TTC549 (cell line): ENCODE results near the gene ST6GALNAC3.

Experiments used
- FAIRE-seq: peaks from 2 replicates; lab custom pipeline; 2012; peaks lifted over from hg19 to GRCh38; lab: Jason Lieb, UNC

The ST6GALNAC3 gene

GRCh38 chr1:76288758-76289483 is 214.4 kb downstream of the ST6GALNAC3 start:
- FAIRE-seq: no peak

GRCh38 chr1:76289692-76290091 is 215.1 kb downstream of the ST6GALNAC3 start:
- FAIRE-seq: no peak

DNA sequence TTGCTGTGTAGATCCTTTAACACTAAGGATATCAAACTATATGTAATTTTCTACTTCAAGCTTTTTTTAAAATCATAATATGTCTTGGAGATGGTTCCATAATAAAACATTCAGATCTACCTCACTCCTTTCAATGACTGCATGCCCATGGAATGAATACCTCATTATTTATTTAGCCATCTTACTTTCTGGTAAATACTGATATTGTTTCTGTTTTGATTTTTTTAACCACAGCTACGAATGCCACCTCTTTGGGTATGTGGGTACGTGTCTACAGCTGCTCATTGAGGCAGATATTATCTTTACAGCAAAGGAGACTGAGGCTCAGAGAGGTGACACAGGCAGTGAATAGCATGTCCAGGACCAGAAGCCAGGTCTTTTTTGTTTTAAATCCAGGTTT is 215.7 kb downstream of the ST6GALNAC3 start:
- FAIRE-seq: no peak

- FAIRE-seq: no peak
These were observed 216.6 kb downstream of the ST6GALNAC3 start for GRCh38 chr1:76291191-76291590.

DNA sequence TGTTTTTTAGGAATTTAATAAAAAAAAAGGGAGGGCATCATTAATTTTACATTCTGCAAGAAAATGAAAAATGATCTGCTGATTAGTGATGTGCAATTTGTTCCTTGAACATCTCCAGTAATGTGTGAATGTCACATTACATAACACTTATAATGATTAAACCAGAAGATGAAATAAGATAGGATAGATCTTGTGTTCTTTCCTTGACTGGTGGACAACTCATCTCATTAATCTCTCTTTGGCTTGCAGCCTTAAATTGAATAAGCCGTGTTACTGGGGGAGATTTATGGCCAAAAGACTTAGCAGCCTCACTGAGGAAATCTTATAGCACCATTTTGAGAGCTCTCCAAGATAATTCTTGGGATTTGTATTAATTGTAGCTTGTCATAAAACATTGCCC is 217.2 kb downstream of the ST6GALNAC3 start:
- FAIRE-seq: no peak

GRCh38 chr1:76292418-76293184 is 218.1 kb downstream of the ST6GALNAC3 start:
- no peak for FAIRE-seq

DNA sequence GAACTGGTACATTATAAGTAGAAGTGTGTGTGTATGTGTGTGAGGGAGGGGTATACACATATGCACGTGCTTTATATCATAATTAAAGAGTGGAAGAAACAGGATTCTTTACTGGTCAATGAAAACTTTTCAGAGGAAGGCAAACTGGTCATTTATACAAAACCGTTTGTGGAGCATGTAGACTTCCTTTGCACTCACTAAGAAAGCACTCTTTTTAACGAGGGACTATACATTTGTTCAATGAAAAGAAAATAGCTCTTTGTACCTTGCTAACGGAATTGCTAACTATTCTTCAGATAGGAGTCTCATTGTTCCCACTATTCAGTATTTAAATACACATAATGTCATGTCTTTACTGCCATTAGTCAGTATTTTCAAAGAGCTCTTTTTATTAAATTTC is 219.3 kb downstream of the ST6GALNAC3 start:
- FAIRE-seq: no peak

- FAIRE-seq: no peak
These were observed 220.1 kb downstream of the ST6GALNAC3 start for GRCh38 chr1:76294482-76295194.

GRCh38 chr1:76298399-76298798 is 223.9 kb downstream of the ST6GALNAC3 start:
- no peak for FAIRE-seq

GRCh38 chr1:76299036-76299435 is 224.5 kb downstream of the ST6GALNAC3 start:
- no peak for FAIRE-seq

GRCh38 chr1:76300556-76300955 is 226.0 kb downstream of the ST6GALNAC3 start:
- FAIRE-seq: no peak

DNA sequence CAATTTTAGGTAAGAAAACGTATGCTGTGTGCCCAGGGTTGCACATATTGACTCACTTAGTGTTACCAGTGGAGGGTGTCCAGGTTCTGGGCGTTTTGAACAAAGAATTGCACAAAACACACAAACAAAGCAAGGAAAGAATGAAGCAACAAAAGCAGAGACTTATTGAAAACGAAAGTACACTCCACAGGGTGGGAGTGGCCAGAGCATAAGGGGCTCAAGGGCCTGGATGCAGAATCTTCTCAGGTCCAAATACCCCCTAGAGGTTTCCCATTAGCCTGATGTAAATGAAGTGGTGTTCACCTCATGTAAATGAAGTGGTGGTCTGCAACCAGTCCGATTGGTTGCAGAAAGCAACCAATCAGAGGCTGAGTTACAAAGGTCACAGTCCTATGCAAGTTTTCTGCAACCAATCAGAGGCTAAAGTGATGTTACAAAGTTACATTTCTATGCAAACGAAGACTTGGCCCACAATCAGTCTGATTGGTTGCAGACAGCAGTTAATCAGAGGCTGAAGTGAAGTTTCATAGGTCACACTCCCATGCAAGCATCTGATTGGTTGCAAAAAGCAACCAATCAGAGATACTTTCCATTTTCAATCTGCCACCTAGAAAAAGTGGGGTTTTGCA is 228.3 kb downstream of the ST6GALNAC3 start:
- no peak for FAIRE-seq

DNA sequence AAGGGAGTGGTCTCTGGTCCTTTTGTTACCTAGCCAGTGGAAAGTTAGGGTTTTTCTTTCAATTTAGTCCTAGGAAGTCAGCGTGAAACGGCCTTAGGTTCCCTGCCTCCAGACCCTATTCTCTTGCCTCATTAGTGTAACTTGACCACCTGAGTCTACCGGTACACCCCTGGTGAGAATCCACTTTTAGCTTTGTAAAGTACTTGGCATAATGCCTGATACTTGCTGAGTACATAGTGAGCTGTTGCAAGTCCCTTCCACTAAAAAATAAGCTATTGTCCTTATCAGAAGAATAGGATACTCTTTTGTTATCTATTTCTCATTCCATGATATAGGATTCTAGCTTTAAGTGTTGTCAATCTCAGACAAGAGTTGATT is 228.8 kb downstream of the ST6GALNAC3 start:
- no peak for FAIRE-seq

GRCh38 chr1:76313304-76313703 is 238.8 kb downstream of the ST6GALNAC3 start:
- no peak for FAIRE-seq

DNA sequence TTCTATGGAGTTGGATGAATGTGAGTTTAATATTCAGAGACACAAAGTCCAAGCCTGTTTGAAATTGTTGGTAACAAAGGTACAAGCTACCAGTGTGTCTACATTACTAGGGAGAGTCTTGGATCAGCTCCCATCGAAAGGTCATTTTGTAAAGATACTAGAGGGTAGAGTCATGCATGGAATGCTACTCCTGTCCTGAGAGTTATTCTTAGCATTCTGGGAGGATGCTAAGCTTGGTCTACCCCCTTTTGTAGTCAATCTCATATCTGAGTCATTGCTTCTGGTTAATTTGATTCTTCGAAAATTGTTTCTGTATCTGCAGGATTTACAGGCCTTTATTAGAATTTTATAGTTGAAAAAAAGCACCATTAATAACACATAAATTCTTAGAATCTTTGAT is 240.2 kb downstream of the ST6GALNAC3 start:
- no peak for FAIRE-seq

DNA sequence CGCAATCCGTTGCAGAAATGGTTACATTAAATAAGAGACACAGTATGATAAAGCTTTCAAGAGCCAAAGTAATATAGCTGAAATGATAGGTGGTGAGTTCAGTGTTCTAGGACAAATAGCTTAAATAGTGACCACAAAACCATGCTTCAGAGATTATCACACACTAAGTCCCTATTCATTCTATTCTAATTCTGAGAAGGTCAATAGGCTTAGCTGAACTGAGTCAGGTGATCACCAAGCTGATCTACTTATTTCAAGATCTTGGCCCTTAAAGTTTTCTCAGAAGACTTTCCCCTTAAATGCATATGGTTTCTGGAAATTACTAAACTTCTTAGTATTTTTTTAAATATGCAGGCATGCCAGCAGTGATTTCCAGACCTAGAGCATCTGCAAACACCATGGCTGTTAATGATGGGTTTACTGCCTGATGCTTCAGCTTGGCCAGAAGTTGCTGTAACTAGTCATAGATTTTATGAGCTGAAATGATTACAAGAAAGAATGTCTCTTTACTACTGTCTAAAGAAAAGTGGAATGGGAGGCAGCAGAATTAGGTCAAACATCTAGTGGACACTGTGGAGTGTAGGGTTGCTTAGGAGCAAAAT is 242.9 kb downstream of the ST6GALNAC3 start:
- FAIRE-seq: no peak

GRCh38 chr1:76330991-76331603 is 256.6 kb downstream of the ST6GALNAC3 start:
- FAIRE-seq: no peak

DNA sequence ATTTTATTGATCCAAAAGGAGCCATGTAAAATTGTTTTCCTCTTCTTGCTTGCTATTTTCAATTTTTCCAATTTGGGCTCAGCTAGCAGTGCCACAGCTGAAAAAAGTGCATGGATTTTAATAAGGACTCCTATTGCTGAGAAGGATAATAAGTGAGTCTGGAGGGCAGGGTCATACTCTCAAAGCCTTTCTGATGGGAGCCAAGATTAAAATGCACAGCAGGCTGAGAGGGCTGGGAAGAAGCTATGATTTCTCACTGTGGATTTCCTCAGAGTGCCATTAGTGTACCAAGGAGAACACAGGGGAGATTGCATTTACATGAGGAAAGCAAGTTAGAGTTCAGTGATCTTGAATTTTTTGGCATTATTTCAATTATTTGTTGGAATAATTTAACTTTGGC is 261.3 kb downstream of the ST6GALNAC3 start:
- no peak for FAIRE-seq

DNA sequence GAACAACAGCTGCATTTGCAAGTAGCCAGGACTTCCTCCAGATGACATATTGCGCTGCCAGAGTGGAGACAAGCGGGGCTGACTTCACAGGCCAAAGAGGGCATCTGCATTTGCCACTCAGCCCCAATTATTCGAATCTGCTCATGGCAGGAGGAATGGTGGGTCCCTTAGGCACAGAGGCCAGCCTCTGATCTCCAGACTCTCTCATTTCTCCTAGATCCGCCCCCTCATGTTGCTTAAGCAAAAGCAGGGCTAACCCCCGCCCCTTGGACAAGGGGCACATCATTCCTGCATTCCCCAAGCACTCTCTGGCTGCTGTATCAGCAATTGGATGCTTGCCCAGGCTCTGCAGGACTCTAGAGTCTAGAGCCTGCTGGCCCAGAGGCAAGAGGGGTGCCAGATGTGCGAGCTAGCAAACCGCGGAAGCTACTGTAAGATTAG is 262.4 kb downstream of the ST6GALNAC3 start:
- FAIRE-seq: no peak

DNA sequence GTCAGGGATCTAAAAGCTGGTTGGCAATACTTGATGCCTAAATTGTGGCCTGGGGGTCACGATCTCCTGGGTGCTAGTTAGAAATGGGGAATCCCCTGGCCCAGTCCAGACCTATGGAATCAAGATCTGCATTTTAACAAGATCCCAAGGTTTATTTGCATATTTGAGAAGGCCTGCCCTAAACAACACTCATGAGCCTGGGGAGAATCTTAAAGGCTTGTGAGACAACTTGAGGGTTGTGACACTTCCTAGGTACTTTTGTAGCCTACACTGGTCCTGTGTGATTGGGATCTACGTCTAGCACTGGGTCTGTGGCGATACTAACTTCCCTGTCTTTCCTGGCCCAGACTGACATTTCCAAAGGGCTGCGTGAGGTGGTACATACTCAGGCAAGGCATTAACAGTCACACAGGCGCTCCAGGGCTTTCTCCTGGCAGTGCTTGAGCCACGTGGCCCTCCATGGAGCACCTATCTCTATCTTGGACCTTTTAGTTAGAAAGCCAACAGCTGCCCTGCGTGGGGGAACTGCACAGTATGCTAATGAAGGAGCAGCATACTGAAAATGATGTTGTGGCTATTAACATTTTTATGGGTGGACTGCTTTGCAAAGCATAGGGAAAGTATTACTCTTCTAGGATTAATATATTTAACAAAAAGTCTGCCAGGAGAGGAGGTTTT is 263.1 kb downstream of the ST6GALNAC3 start:
- FAIRE-seq: no peak

DNA sequence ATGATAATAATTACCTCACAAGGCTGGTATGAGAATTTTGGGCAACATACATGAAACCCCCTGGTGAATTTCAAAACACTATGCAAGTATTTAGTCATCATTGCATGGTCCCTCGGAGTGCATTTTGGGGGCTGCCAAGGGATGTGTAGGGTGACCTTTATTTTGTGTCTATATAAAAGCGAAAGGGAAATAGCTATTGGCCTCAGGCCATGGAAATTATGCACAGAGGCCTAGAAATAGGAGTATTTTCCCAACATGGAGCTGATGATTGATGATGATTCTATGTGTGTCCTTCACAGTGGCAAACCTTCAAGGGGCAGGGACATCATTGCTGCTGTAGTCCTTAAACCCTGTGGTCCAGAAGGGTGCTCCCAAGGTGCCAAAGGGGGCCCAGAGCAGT is 265.5 kb downstream of the ST6GALNAC3 start:
- FAIRE-seq: no peak
